ENCODE data around the gene ZNF57.
"Not testable (repeated sequence)": the region's sequence is repeated elsewhere in the genome, so short reads cannot be mapped to it uniquely, and the experiment has no call there.

Gene ZNF57

DNA sequence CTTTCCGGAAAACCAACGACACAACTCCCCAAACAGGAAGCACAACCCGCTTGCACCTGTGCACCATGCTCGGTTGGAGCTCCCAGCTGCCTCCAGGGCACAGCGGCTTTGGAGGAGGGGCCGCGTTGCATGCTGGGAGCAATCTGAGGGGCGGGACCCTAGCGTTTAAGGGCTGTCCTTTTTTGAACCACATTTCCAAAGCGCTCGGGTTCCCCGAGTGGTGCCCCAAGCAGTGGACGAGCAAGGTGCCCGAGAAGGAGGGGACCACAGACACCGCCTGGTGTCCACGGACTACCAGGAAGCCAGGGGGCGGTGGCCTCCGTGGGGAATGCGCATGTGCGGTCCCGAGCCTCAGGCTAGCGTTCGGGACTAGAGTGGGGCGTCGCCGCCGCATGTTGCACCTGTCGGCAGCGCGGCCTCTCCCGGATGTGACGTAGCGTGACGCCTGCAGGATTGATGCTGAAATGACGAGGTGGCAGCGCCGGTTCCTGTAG, 11.9 kb upstream of the ZNF57 start:
- no peak overlapping the region for H3K4me3 ChIP-seq (ENCODE audit: low read depth, low read length)
- no peak for DNase-seq (ENCODE audit: low read depth)

DNA sequence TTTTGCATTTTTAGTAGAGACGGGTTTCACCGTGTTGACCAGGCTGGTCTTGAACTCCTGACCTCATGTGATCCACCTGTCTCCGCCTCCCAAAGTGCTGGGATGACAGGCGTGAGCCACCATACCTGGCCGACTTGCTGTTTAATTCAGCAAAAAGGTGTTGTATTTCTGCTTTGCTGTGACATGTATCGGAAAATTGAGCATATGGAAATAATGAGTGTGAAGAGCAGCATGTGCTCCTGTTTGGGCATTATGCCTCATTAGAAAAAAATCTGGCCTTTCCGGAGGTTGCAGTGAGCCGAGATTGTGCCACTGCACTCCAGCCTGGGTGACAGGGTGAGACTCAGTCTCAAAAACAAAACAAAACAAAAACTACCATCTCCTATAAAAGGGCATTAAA, 10.2 kb upstream of the ZNF57 start:
- not testable (repeated sequence) for DNase-seq (ENCODE audit: low read depth); H3K4me3 ChIP-seq (ENCODE audit: low read depth, low read length)

DNA sequence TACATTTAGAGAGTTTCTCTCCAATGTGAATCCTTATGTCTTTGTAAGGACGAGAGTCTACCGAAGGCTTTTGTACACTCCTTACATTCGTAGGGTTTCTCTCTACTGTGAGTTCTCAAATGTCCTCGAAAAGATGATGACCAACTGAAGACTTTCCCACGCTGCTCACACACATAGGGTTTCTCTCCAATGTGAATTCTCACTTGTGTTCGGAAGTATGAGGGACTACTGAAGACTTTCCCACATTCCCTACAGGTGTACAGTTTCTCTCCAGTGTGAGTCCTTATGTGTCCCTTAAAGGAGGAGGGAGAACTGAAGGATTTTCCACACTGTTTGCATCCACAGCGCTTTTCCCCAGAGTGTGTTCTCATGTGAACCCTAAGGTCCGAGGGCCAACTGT, 4.0 kb upstream of the ZNF57 start:
- no peak overlapping the region for H3K4me3 ChIP-seq (ENCODE audit: low read depth, low read length)
- DNase-seq (ENCODE audit: low read depth): no peak

DNA sequence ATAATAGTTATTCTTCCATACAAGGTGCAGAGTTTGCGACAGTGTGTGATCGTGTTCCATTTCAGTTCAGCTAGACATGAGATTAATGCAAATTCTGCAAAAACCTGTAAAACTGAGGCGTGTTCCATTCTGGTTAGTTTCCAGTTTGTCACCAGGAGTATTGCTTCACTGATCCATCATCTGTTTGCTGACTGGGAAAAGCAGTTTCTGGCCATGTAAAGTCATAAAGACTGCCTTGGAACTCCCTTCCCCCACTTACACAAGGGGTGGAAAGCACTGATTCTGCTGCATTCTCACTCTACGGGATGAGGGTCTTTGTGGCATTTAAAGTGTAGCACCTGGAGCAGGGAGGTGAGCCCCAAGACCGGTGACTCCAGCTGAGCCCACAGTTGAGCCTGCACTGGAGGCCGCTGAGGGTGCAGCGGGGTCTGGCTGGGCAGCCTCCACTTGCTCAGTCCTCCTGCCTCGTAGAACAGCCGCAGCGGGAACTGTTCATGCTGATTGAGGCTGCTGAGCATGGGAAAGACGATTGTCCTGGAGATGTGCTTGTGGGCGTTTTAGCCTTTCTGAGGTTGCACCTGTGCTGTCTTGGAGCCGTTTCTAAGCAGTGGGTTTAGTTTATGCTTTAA, 2.0 kb downstream of the ZNF57 start:
- H3K4me3 ChIP-seq (ENCODE audit: low read depth, low read length): no peak overlapping the region

DNA sequence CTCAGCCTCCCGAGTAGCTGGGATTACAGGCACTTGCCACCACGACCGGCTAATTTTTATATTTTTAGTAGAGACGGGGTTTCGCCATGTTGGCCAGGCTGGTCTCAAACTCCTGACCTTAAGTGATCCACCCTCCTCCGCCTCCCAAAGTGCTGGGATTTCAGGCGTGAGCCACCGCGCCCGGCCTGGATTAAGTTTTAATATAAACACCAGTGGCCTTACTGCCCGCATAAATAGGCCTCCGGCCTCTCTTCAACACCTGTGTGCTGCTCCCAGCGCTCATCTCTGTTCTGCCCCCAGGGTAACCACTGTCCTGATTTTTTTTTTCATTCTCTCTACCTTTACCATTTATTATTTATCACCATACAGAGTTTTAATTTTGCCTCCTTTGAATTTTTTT, 2.6 kb downstream of the ZNF57 start:
- H3K4me3 ChIP-seq (ENCODE audit: low read depth, low read length); DNase-seq (ENCODE audit: low read depth): not testable (repeated sequence)

More for the DNA sequence above, 2.0 kb downstream of the ZNF57 start:
- DNase-seq (ENCODE audit: low read depth): no peak

DNA sequence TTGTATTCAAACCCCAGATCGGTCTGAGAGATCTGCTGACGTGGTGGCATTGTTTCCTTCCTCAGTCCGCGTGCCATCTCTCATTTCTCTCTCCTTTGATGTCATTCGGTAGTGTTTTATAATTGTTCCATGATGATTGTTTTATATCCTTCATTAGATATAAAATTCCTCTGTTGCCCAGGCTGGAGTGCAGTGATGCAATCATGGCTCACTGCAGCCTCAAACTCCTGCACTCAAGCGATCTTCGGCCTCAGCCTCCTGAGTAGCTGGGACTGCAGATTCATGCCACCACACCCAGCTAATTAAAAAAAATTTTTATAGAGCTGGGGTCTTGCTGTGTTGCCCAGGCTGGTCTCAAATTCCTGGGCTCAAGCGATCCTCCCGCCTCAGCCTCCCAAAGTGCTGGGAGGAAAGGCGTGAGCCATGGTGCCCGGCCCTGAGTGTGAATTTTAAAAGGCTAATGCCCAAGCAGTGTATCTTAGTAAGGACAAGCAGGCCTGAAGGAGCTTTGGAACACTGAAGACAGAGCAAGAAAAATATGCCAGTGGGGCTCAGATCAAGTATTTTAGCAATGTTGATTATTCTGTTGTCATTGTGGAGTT, 5.3 kb downstream of the ZNF57 start:
- no peak for DNase-seq (ENCODE audit: low read depth)
- H3K4me3 ChIP-seq (ENCODE audit: low read depth, low read length): no peak overlapping the region

DNA sequence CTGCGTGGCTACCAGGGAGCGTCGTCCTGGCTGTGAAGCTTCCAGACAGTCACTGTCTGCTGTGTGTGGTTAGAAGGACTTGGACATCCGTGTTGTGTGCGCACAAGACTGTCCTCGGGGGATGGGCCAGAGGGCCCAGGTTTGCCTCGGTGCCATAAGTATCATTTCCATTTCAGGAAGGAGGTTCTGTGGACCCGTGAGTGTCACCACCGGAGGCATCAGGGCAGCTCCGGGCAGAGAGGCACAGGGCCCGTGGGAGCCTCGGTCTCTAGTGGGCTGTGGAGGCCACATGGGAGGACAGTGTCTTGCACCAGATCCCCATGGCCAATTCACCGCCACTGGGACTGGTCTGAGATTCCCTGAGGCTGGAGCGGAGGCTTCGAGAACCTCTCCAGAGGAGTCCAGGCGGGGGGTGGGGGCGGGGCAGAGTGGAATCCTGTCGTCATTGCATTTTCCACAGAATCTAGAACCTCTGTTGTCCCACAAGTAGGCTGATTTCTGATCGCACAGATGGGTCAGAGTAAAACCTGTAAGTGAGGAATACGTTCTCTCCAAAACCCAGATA, 6.0 kb downstream of the ZNF57 start:
- no peak overlapping the region for H3K4me3 ChIP-seq (ENCODE audit: low read depth, low read length)
- no peak for DNase-seq (ENCODE audit: low read depth)

DNA sequence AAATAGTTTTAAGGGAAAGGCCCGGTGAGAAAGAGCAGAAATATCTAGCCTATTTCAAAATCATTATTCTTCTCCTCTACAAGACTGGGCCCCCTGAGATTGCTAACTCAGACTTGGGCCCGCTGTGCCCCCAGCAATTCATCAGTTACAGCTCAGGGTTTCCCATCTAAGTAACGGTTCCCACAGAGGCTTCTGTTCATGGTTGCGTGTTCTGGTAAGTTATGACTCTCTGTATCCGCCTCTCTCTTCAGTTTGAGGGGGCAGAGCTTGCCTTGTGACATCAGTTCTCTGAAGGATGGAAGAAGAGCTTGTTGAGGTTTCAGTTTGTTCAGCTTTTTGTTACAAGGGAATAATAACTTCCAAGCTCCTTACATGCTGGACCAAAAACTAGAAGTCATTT, 11.6 kb downstream of the ZNF57 start:
- DNase-seq (ENCODE audit: low read depth): no peak
- H3K4me3 ChIP-seq (ENCODE audit: low read depth, low read length): no peak overlapping the region

DNA sequence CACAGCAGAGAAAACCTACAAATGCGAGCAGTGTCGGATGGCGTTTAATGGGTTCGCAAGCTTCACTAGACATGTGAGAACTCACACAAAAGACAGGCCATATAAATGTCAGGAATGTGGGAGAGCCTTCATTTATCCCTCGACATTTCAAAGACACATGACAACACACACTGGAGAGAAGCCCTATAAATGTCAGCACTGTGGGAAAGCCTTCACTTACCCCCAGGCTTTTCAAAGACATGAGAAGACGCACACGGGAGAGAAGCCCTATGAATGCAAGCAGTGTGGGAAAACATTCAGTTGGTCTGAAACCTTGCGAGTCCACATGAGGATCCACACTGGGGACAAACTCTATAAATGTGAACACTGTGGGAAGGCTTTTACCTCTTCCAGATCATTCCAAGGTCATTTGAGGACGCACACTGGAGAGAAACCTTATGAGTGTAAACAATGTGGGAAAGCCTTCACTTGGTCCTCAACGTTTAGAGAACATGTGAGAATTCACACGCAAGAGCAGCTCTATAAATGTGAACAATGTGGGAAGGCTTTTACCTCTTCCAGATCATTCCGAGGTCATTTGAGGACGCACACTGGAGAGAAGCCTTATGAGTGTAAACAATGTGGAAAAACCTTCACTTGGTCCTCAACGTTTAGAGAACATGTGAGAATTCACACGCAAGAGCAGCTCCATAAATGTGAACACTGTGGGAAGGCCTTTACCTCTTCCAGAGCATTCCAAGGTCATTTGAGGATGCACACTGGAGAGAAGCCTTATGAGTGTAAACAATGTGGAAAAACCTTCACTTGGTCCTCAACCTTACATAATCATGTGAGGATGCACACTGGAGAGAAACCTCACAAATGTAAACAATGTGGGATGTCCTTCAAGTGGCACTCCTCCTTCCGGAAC, 16.8 kb downstream of the ZNF57 start:
- no peak overlapping the region for H3K4me3 ChIP-seq (ENCODE audit: low read depth, low read length)
- no peak for DNase-seq (ENCODE audit: low read depth)

DNA sequence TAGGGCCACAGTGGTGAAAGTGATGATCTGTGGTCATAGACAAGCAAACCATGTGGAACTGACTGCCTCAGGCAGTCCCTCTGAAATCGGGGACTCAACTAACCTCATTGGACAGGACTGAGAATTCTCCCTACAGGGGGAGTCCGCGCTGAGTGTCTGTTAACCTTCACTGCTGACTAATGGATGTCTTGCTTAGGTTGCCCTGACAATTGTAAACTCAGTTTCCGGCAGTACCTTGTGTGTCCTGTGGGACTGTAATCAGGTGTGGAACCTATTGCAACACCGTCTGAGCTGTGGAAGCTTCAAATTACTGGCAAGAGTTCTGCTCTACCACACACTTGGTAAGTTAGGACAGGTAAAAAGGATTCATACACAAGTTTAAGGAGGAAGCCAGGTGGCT, 22.3 kb downstream of the ZNF57 start:
- DNase-seq (ENCODE audit: low read depth): no peak
- no peak overlapping the region for H3K4me3 ChIP-seq (ENCODE audit: low read depth, low read length)

DNA sequence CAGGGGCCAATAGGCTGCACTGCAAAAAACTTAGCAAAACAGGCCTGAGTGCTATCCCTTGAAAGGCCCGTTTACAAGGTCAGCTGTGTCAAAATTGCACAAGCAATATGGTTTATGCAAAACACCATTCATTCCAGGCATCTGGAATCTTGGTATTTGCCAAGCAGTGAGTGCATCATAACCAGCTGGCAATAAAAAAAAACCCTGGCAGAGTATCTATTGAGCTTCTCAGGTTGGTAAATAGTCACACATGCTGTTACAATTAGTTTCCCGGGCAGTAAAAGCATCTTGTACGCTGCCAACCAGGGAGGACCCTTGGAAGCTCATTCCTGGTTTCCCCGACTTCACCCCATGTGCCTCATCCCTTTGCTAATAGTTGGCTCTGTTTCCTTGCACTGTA, 22.8 kb downstream of the ZNF57 start:
- H3K4me3 ChIP-seq (ENCODE audit: low read depth, low read length): no peak overlapping the region
- DNase-seq (ENCODE audit: low read depth): peak; percentile 11

DNA sequence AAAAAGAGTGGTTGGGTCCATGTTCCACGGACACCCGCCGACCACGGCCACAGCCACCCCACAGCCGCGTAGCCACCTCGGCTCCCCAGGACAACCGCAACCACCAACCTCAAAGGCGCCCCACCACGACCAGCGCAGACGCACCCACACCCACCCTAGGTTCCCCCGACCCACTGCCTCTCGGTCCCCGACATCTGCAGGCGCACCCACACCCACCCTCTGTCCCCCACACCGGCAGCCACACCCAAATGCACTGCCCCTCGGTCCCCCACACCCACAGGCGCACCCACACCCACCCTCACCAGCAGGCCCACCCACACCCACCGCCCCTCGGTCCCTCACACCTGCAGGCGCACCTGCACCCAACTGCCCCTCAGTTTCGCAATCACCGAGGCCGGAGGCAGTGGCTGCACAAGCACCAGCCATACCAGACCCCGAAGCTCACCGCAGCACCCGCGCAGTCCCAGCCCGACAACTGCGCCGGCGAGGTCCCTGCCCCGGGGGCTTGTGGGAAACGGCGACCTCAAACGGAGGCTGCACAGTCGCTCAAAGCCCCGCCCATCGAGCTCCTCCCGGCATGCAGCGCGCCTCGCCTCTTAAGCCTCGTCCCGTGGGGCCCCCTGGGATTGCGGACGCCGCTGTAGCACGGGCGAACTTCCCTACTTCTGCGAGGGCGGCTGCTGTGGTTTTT, 25.8 kb downstream of the ZNF57 start:
- H3K4me3 ChIP-seq (ENCODE audit: low read depth, low read length): no peak overlapping the region
- no peak for DNase-seq (ENCODE audit: low read depth)

DNA sequence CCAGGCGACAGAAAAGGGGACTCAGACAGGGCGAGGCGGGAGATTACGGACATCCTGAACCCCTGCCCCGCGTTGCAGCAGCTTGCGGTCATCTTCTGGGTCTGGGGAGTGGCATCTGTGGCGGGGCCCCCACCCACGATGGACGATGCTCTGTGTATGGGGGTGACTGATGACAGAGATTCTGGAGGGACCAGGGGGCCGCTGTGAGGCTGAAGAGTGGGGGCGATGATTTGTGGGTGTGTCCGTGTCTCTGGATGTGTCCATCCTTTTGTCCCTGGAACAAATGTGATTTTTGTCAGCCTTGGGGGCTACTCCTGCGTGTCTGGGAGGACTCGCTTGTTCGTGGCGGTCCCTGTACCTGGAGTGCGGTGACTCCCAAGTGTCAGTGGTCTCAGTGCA, 26.3 kb downstream of the ZNF57 start:
- H3K4me3 ChIP-seq (ENCODE audit: low read depth, low read length): no peak overlapping the region
- DNase-seq (ENCODE audit: low read depth): no peak

DNA sequence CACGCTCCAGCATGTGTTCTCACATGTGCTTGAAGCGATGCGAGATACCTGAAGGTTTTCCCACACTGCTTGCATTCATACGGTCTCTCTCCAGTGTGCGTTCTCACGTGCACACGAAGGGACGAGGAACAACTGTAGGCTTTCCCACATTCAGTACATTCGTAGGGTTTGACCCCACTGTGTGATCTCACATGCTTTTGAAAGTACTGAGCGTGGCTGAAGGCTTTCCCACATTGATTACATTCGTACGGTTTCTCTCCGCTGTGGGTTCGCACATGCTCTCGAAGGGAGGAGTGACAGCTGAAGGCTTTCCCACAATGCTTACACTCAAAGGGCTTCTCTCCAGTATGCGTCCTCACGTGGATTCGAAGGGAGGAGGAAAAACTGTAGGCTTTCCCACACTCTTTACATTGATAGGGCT, 32.8 kb downstream of the ZNF57 start:
- DNase-seq (ENCODE audit: low read depth): no peak
- no peak overlapping the region for H3K4me3 ChIP-seq (ENCODE audit: low read depth, low read length)

DNA sequence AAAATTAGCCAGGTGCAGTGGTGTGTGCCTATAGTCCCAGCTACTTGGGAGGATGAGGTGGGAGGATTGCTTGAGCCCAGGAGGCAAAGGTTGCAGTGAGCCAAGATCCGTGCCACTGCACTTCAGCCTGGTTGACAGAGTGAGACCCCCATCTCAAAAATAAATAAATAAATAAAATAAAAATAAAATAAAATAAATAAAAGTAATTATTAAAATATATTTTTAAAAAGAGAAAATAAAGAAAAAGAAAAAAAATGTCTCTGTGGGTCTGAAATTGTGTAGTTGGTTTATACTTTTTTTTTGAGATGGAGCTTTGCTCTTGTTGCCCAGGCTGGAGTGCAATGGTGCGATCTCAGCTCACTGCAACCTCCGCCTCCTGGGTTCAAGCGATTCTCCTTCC, 35.1 kb downstream of the ZNF57 start:
- H3K4me3 ChIP-seq (ENCODE audit: low read depth, low read length); DNase-seq (ENCODE audit: low read depth): not testable (repeated sequence)

DNA sequence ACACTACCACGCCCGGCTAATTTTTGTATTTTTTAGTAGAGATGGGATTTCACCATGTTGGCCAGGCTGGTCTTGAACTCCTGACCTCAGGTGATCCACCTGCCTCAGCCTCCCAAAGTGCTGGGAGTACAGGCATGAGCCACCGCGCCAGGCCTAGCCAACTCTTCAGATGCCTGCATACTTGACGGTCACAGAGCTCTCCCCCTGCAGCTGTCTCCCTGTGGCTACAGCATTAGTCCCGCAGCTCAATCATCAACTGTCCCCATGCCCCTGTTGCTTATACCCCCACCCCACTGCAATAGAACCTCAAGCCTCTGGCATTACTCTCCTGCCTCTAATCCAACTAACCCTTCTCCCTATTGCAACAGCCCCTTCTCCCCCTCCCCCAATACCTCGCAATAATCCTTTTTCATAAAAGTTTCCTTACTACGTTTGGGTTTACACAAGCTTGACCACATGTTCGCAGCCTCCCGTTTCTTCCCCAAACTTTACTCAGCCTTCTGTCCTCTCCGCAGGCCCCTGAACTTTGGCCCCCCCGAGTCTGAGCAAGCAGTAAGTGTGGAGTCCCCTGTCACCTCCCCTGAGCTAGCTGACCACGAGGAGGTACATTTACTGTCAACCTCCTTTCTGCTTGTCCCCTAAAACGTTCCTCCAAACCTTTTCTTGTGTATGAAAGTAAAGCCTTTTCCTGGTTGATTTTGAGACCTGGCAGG, 42.4 kb downstream of the ZNF57 start:
- no peak for DNase-seq (ENCODE audit: low read depth)
- H3K4me3 ChIP-seq (ENCODE audit: low read depth, low read length): no peak overlapping the region

DNA sequence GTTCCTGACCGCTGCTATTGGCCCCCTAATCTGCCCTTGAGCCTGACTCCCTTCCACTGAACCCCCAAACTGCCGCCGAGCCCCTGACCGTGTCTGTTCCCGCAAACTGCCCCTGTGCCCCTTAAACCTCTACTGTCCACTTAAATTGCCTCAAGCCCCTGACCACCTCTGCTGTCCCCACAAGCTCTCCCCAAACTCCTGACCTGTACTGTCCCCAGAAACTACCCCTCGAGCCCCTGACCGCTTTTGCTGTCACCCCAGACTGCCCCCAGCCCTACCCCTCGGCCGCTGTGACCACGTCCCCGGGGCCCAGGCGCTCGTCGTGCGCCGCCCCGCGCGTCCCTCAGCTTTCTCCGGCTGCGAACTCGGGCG, 43.7 kb downstream of the ZNF57 start:
- H3K4me3 ChIP-seq (ENCODE audit: low read depth, low read length): peak overlapping the region; percentile 94
- DNase-seq (ENCODE audit: low read depth): no peak

DNA sequence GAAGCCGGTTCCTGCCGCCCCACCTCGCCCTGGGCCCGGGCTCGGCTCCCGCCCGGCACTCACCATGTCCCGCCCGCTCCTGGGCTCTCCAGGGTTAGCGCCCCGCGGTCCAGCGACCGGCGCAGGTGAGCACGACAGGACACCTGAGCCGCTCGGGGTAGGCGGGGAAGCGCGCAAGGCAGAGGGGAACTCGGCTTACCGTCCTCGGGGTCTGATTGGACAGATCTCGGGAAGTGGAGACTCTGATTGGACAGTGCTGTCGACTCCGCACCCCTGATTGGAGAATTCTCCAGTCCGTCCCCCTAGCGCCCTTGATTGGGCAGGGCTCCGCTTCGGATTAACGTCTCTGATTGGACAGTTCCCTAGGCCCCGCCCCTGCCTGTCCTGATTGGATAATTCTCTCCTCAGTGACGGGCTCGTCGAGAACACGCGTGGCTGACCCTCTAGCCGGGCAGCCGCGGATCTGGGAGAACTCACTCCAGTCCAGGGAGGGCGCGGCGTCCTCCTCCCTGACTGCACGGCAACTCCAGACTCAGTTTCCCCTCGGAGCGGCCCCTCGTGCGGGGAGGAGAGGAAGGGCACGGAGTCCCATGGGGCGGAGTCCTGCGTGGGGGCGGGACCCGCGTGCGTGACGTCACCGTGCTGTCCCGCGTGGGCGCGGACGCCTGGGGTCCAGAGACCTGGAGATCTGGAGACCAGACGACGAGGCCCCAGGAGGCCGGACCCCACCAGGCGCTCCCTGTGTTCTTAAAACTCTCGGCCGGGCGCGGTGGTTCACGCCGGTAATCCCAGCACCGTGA, 44.2 kb downstream of the ZNF57 start, which contains the start of gene ZNF77:
Gene ZNF77 (minus strand): TSS at position 197 of the 800 bp plus-strand sequence. CDS start 131 bp downstream, at position 66.
- H3K4me3 ChIP-seq (ENCODE audit: low read depth, low read length): peak within 1 kb of the TSS; percentile 94
- DNase-seq (ENCODE audit: low read depth): peak; percentile 97

Measured in skeletal muscle cell (primary cell).